ENCODE results near the gene SYTL3. TPM values are rescaled to one million over a fixed set of nuclear protein-coding genes. Genes with fewer than 3 reads are reported as not detected.

Gene SYTL3
- total and polyA plus RNA-seq, 2 experiments from 2014 or later, result 0.07 TPM; not detected in 1

DNA sequence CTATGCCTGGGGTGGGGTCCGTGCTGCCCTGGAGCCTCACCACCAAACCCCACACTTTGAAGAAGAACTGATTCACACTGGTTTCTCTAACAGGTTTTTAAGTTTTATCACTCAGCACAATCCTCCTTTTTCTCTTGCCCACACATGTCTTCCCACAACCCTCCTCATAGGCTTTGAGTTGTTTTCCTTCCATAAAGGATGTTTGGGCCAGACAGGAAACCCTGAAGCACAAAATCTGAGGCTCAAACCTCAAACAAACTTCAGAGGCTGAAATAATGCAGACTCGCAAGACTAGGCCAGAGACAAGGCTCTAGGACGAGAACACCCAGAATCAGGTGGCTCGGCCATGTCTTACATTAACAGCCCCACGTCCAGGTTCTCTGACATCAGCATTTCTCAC lies 134.0 kb downstream of the SYTL3 start:
- TF ChIP-seq POLR2AphosphoS5 (IDR thresholded peaks at IDR 0.05; ENCODE audit: low read depth) (no peak), NANOG (IDR thresholded peaks at IDR 0.05; ENCODE audit: borderline replicate concordance) (no peak)
- TF ChIP-seq, protein P1, sequence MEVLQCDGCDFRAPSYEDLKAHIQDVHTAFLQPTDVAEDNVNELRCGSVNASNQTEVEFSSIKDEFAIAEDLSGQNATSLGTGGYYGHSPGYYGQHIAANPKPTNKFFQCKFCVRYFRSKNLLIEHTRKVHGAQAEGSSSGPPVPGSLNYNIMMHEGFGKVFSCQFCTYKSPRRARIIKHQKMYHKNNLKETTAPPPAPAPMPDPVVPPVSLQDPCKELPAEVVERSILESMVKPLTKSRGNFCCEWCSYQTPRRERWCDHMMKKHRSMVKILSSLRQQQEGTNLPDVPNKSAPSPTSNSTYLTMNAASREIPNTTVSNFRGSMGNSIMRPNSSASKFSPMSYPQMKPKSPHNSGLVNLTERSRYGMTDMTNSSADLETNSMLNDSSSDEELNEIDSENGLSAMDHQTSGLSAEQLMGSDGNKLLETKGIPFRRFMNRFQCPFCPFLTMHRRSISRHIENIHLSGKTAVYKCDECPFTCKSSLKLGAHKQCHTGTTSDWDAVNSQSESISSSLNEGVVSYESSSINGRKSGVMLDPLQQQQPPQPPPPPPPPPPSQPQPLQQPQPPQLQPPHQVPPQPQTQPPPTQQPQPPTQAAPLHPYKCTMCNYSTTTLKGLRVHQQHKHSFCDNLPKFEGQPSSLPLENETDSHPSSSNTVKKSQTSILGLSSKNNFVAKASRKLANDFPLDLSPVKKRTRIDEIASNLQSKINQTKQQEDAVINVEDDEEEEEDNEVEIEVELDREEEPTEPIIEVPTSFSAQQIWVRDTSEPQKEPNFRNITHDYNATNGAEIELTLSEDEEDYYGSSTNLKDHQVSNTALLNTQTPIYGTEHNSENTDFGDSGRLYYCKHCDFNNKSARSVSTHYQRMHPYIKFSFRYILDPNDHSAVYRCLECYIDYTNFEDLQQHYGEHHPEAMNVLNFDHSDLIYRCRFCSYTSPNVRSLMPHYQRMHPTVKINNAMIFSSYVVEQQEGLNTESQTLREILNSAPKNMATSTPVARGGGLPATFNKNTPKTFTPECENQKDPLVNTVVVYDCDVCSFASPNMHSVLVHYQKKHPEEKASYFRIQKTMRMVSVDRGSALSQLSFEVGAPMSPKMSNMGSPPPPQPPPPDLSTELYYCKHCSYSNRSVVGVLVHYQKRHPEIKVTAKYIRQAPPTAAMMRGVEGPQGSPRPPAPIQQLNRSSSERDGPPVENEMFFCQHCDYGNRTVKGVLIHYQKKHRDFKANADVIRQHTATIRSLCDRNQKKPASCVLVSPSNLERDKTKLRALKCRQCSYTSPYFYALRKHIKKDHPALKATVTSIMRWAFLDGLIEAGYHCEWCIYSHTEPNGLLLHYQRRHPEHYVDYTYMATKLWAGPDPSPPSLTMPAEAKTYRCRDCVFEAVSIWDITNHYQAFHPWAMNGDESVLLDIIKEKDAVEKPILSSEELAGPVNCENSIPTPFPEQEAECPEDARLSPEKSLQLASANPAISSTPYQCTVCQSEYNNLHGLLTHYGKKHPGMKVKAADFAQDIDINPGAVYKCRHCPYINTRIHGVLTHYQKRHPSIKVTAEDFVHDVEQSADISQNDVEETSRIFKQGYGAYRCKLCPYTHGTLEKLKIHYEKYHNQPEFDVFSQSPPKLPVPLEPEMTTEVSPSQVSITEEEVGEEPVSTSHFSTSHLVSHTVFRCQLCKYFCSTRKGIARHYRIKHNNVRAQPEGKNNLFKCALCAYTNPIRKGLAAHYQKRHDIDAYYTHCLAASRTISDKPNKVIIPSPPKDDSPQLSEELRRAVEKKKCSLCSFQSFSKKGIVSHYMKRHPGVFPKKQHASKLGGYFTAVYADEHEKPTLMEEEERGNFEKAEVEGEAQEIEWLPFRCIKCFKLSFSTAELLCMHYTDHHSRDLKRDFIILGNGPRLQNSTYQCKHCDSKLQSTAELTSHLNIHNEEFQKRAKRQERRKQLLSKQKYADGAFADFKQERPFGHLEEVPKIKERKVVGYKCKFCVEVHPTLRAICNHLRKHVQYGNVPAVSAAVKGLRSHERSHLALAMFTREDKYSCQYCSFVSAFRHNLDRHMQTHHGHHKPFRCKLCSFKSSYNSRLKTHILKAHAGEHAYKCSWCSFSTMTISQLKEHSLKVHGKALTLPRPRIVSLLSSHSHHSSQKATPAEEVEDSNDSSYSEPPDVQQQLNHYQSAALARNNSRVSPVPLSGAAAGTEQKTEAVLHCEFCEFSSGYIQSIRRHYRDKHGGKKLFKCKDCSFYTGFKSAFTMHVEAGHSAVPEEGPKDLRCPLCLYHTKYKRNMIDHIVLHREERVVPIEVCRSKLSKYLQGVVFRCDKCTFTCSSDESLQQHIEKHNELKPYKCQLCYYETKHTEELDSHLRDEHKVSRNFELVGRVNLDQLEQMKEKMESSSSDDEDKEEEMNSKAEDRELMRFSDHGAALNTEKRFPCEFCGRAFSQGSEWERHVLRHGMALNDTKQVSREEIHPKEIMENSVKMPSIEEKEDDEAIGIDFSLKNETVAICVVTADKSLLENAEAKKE (CRISPR knock-in tag; IDR thresholded peaks at IDR 0.05), result no peak
- Histone ChIP-seq H2AFZ (no peak overlapping the region), H3K27me3 (ENCODE audit: insufficient read depth) (no peaks in the 10 kb centered on the region), H3K79me2 (replicated peaks; ENCODE audit: insufficient read depth) (peaks cover 100% of the 10 kb centered on the region), H3K4me1 (ENCODE audit: insufficient read depth) (no peaks in the 10 kb centered on the region), H3K9me2 (ENCODE audit: insufficient read depth) (no peaks in the 10 kb centered on the region), H4K20me1 (replicated peaks; ENCODE audit: insufficient read depth) (peaks cover 63% of the 10 kb centered on the region), H3K36me3 (ENCODE audit: insufficient read depth) (peaks cover 89% of the 10 kb centered on the region), H3K4me3 (no peak overlapping the region), H3K27ac (ENCODE audit: low read depth) (peak overlapping the region; percentile 51; the same call in 1 of the 2 replicates), H3K4me2 (no peak overlapping the region), H3F3A (replicated peaks; ENCODE audit: low read depth) (peaks cover 33% of the 10 kb centered on the region; the same call in 1 of the 2 replicates)
- Mint-ChIP-seq H3K4me1 (peaks cover 25% of the 10 kb centered on the region; the same call in 2 of the 3 replicates), H3K27ac (no peak overlapping the region), H3K4me3 (no peak overlapping the region), H3K27me3 (ENCODE audit: insufficient read depth, low read depth, poor library complexity) (no peaks in the 10 kb centered on the region), H3K36me3 (ENCODE audit: low read depth) (peaks cover 91% of the 10 kb centered on the region), H3K9me3 (no peaks in the 10 kb centered on the region)
- ATAC-seq (no peak), DNase-seq (ENCODE audit: low spot score) (no peak)

DNA sequence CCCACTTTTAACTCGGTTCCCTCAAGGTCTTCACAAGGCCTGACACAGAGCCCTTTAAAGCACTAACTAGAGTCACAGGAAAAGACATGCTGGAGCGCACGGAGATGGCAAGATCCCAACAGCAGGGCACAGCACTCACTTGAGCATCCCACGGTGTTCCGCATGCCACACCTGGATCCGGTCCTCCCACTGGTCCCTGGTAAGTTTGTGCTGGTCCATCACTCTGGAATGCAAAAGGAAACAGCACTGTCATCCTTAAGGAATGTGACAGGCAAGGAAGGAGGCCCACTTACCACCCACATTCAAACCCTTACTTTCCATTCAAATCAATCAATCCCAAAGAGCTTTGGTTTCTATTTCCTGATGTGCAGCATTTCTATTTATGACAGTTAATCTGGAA lies 134.7 kb downstream of the SYTL3 start:
- Mint-ChIP-seq H3K27me3 (ENCODE audit: insufficient read depth, low read depth, poor library complexity) (no peaks in the 10 kb centered on the region), H3K4me3 (no peak overlapping the region), H3K27ac (peak overlapping the region; percentile 84; the same call in 1 of the 2 replicates), H3K36me3 (ENCODE audit: low read depth) (peaks cover 92% of the 10 kb centered on the region), H3K9me3 (no peaks in the 10 kb centered on the region), H3K4me1 (peaks cover 20% of the 10 kb centered on the region; the same call in 2 of the 3 replicates)
- DNase-seq (ENCODE audit: low spot score) (no peak), ATAC-seq (no peak)
- H3K9me2 ChIP-seq (ENCODE audit: insufficient read depth), result no peaks in the 10 kb centered on the region
- H3K79me2 ChIP-seq (replicated peaks; ENCODE audit: insufficient read depth), result peaks cover 100% of the 10 kb centered on the region
- H4K20me1 ChIP-seq (replicated peaks; ENCODE audit: insufficient read depth), result peaks cover 60% of the 10 kb centered on the region
- H2AFZ ChIP-seq, result no peak overlapping the region
- no peaks in the 10 kb centered on the region for H3K27me3 ChIP-seq (ENCODE audit: insufficient read depth)
- H3K36me3 ChIP-seq (ENCODE audit: insufficient read depth), result peaks cover 82% of the 10 kb centered on the region
- H3K27ac ChIP-seq (ENCODE audit: low read depth), result 0 out of 2 replicates have a peak overlapping the region, but pooled peaks have one; percentile 63
- no peak overlapping the region for H3K4me2 ChIP-seq
- no peaks in the 10 kb centered on the region for H3K4me1 ChIP-seq (ENCODE audit: insufficient read depth)
- H3K4me3 ChIP-seq, result no peak overlapping the region
- peaks cover 30% of the 10 kb centered on the region; the same call in 1 of the 2 replicates for H3F3A ChIP-seq (replicated peaks; ENCODE audit: low read depth)
- TF ChIP-seq, protein P1 (CRISPR knock-in tag; IDR thresholded peaks at IDR 0.05), result no peak
- TF ChIP-seq, protein P2, sequence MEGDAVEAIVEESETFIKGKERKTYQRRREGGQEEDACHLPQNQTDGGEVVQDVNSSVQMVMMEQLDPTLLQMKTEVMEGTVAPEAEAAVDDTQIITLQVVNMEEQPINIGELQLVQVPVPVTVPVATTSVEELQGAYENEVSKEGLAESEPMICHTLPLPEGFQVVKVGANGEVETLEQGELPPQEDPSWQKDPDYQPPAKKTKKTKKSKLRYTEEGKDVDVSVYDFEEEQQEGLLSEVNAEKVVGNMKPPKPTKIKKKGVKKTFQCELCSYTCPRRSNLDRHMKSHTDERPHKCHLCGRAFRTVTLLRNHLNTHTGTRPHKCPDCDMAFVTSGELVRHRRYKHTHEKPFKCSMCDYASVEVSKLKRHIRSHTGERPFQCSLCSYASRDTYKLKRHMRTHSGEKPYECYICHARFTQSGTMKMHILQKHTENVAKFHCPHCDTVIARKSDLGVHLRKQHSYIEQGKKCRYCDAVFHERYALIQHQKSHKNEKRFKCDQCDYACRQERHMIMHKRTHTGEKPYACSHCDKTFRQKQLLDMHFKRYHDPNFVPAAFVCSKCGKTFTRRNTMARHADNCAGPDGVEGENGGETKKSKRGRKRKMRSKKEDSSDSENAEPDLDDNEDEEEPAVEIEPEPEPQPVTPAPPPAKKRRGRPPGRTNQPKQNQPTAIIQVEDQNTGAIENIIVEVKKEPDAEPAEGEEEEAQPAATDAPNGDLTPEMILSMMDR (conservative IDR thresholded peaks at IDR 0.05; ENCODE audit: low read depth in 2 of 2), result no peak
